ENCODE data around the gene CARS1.

Gene CARS1

GRCh38 chr11:2963112-2963754, 94.0 kb downstream of the CARS1 start:
- no peak for TF ChIP-seq CTCF (conservative IDR thresholded peaks at IDR 0.05; ENCODE audit: low read length)
- no peak for DNase-seq (ENCODE audit: low read depth)
- H3K4me3 ChIP-seq (ENCODE audit: low read length): no peak overlapping the region

- DNase-seq (ENCODE audit: low read depth): no peak
- no peak overlapping the region for H3K4me3 ChIP-seq (ENCODE audit: low read length)
- TF ChIP-seq CTCF (conservative IDR thresholded peaks at IDR 0.05; ENCODE audit: low read length): no peak
These were observed 96.1 kb downstream of the CARS1 start for GRCh38 chr11:2961080-2961479.

- DNase-seq (ENCODE audit: low read depth): no peak
- no peak for TF ChIP-seq CTCF (conservative IDR thresholded peaks at IDR 0.05; ENCODE audit: low read length)
- H3K4me3 ChIP-seq (ENCODE audit: low read length): no peak overlapping the region
These were observed 97.1 kb downstream of the CARS1 start for GRCh38 chr11:2960139-2960538.

GRCh38 chr11:2958251-2958650, 99.0 kb downstream of the CARS1 start:
- TF ChIP-seq CTCF (conservative IDR thresholded peaks at IDR 0.05; ENCODE audit: low read length): no peak
- DNase-seq (ENCODE audit: low read depth): no peak
- H3K4me3 ChIP-seq (ENCODE audit: low read length): no peak overlapping the region

GRCh38 chr11:2955906-2956476, 101.2 kb downstream of the CARS1 start:
- H3K4me3 ChIP-seq (ENCODE audit: low read length): no peak overlapping the region
- no peak for TF ChIP-seq CTCF (conservative IDR thresholded peaks at IDR 0.05; ENCODE audit: low read length)
- no peak for DNase-seq (ENCODE audit: low read depth)

- no peak for TF ChIP-seq CTCF (conservative IDR thresholded peaks at IDR 0.05; ENCODE audit: low read length)
- DNase-seq (ENCODE audit: low read depth): no peak
- no peak overlapping the region for H3K4me3 ChIP-seq (ENCODE audit: low read length)
These were observed 103.0 kb downstream of the CARS1 start for GRCh38 chr11:2954263-2954662.

- no peak for TF ChIP-seq CTCF (conservative IDR thresholded peaks at IDR 0.05; ENCODE audit: low read length)
- DNase-seq (ENCODE audit: low read depth): no peak
- H3K4me3 ChIP-seq (ENCODE audit: low read length): no peak overlapping the region
These were observed 104.9 kb downstream of the CARS1 start for GRCh38 chr11:2952290-2952689.

Measured in AG10803 (cell line).